ENCODE results near the gene CERS2.
A peak's percentile ranks its signal among the peaks of the same experiment; 100 is the strongest.
"Not testable (repeated sequence)": the region's sequence is repeated elsewhere in the genome, so short reads cannot be mapped to it uniquely, and the experiment has no call there.

CERS2 gene

GRCh38 chr1:150971583-150972416 lies 2.8 kb downstream of the CERS2 start:
- no peak for DNase-seq (ENCODE audit: low read depth in 2 of 2, low spot score in 1 of 2)

DNA sequence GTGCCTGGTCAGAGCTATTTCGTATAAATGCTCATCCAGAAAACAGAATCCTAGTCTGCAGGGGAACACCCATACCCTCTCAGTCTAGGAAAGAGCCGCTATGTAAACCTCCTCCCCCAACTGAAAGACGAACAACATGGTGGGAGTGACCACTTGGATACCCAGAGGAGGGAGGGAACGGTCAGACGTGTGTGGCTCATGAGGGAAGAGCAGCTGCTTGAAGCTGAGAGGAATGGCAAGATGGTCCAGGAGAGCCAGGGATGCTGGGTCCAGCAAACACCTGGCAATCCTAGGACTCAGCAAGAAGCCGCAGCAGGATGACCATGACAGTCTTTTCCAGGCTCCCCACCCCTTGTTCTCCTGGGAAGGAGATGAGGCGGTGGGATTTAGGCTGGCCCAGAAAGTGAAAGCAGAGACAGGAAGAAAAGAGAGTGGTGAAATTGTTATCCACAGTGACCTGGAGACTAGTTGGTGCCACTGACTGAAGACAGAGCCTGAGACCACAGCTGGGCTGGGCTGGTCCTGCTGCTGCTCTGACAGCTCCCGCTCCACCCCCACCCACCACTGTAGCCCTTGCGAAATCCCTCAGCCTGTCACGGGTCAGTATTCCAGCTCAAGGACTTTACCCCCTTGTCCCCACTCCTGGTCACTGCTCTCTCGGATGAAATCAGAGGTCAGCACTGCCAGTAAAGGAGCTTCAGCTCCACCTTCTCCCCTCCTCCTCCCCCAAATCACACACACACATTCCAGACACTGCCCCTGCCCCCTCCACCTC lies 3.6 kb downstream of the CERS2 start:
- no peak for DNase-seq (ENCODE audit: low read depth in 2 of 2, low spot score in 1 of 2)

GRCh38 chr1:150969626-150970025 lies 5.0 kb downstream of the CERS2 start:
- no peak for DNase-seq (ENCODE audit: low read depth in 2 of 2, low spot score in 1 of 2)

- DNase-seq (ENCODE audit: low read depth in 2 of 2, low spot score in 1 of 2): no peak
These were observed 6.1 kb downstream of the CERS2 start for GRCh38 chr1:150968491-150968890.

- DNase-seq (ENCODE audit: low read depth in 2 of 2, low spot score in 1 of 2): no peak
These were observed 6.7 kb downstream of the CERS2 start for GRCh38 chr1:150967936-150968335.

GRCh38 chr1:150966011-150966410 lies 8.6 kb downstream of the CERS2 start:
- no peak for DNase-seq (ENCODE audit: low read depth in 2 of 2, low spot score in 1 of 2)

- no peak for DNase-seq (ENCODE audit: low read depth in 2 of 2, low spot score in 1 of 2)
These were observed 9.0 kb downstream of the CERS2 start for GRCh38 chr1:150965605-150966004.

DNA sequence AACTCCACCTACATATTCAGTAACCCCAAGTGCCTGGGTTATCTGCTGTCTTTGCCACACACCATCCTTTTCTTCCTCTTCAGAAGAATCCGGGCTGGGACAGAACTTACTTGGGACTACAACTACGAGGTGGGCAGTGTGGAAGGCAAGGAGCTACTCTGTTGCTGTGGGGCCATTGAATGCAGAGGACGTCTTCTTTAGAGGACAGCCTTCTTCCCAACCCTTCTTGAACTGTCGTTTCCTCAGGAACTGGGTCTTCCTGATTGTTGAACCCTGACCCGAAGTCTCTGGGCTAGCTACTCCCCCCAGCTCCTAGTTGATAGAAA lies 10.5 kb downstream of the CERS2 start:
- DNase-seq (ENCODE audit: low read depth in 2 of 2, low spot score in 1 of 2): no peak

- DNase-seq (ENCODE audit: low read depth in 2 of 2, low spot score in 1 of 2): no peak
These were observed 11.1 kb downstream of the CERS2 start for GRCh38 chr1:150963321-150964163.

DNA sequence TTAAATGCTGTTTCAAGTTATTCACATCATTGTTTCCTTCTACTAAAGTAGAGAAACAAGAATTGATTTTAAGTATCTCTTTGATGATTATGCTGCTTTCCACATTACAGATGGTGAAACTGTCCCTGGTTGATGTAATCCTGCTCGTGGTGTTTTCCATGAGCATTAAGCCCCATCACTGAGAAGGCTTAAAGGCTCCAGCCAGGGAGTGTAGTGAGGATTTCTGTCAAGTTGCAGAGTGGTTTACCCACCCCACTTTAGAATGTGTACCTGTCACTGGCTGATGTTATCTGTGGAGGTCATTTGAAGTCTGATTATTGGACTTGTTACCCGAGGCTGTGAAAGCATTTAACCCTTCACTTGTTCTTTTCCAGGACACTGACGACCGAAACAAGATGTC lies 12.9 kb downstream of the CERS2 start:
- no peak for DNase-seq (ENCODE audit: low read depth in 2 of 2, low spot score in 1 of 2)

DNA sequence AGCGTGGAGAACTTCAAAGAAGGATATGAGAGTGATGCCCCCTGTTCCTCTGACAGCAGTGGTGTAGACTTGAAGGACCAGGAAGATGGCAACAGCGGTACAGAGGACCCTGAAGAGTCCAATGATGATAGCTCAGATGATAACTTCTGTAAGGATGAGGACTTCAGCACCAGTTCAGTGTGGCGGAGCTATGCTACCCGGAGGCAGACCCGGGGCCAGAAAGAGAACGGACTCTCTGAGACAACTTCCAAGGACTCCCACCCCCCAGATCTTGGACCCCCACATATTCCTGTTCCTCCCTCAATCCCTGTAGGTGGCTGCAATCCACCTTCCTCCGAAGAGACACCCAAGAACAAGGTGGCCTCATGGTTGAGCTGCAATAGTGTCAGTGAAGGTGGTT lies 14.0 kb downstream of the CERS2 start:
- DNase-seq (ENCODE audit: low read depth in 2 of 2, low spot score in 1 of 2): no peak

- no peak for DNase-seq (ENCODE audit: low read depth in 2 of 2, low spot score in 1 of 2)
These were observed 17.0 kb downstream of the CERS2 start for GRCh38 chr1:150957666-150958065.

- DNase-seq (ENCODE audit: low read depth in 2 of 2, low spot score in 1 of 2): no peak
These were observed 19.4 kb downstream of the CERS2 start for GRCh38 chr1:150955280-150955679.

GRCh38 chr1:150954708-150955107 lies 19.9 kb downstream of the CERS2 start:
- no peak for DNase-seq (ENCODE audit: low read depth in 2 of 2, low spot score in 1 of 2)

GRCh38 chr1:150944856-150945255 lies 29.8 kb downstream of the CERS2 start:
- DNase-seq (ENCODE audit: low read depth in 2 of 2, low spot score in 1 of 2): no peak

- no peak for DNase-seq (ENCODE audit: low read depth in 2 of 2, low spot score in 1 of 2)
These were observed 42.9 kb downstream of the CERS2 start for GRCh38 chr1:150931773-150932172.

DNA sequence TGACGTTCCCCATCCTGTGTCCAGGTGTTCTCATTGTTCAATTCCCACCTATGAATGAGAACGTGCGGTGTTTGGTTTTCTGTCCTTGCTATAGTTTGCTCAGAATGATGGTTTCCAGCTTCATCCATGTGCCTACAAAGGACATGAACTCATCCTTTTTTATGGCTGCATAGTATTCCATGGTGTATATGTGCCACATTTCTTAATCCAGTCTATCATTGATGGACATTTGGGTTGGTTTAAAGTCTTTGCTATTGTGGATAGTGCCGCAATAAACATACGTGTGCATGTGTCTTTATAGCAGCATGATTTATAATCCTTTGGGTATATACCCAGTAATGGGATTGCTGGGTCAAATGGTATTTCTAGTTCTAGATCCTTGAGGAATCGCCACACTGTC lies 45.9 kb downstream of the CERS2 start:
- not testable (repeated sequence) for DNase-seq (ENCODE audit: low read depth in 2 of 2, low spot score in 1 of 2)

DNA sequence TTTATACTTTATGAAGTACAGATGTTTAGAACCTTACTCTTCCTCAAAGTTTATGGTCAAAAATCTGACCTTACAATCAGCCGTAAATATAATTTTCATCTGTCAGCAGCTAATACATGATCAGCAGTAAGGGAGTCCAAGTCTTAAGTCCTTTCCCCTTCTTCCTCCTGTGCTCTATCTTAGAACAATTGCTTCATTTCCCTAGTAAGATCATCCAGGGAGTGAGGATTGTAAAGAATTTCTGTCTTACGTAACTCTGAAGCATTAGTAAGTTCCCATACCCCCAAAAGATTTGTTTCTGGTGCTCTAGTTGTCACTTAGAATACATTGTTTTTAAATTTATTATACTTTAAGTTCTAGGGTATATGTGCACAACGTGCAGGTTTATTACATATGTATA lies 46.3 kb downstream of the CERS2 start:
- DNase-seq (ENCODE audit: low read depth in 2 of 2, low spot score in 1 of 2): no peak

DNA sequence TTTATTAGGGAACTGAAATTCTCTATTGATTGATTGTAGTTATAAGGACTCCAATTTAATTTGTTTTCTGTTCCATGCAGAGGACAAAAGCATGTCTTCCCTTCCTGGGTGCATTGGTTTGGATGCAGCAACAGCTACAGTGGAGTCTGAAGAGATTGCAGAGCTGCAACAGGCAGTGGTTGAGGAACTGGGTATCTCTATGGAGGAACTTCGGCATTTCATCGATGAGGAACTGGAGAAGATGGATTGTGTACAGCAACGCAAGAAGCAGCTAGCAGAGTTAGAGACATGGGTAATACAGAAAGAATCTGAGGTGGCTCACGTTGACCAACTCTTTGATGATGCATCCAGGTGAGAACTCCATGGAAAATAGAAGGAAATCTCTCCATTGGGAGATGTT lies 47.0 kb downstream of the CERS2 start:
- no peak for DNase-seq (ENCODE audit: low read depth in 2 of 2, low spot score in 1 of 2)

DNA sequence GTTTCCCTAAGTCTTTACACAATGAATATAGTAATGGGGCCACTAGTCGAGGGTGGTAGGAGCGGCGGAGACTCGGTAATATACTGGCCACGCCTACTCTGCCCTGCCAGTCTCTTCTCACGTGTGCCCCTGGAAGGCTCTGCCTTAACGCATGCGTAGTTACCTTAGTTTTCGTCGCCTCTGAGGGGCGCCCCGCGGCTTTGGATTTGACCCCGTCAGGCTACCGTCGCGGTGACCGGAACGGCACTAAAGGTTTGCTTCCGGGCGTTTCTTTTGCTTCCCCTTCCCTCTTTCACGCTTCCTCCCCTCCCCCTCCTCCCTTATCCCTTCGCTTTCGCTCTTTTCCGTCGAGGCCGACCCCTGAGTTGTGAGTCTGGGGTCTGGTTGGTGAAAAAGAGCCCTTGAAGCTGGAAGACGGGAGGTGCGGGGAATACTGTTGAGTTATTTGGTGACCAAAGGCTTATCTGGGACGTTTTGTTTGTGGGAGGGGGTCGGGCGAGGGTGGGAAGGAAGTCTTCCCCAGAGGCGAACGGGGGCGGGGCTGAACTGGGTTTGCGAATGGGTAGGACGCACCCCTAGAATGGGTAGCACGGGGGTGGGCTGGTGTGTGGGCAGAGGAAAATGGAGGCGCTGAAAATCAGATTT lies 48.4 kb downstream of the CERS2 start, which contains the start of gene SETDB1:
Gene SETDB1, plus strand, starts transcription at position 267 of the 645 bp plus-strand sequence. CDS start 1,352 bp downstream, outside the sequence.
- DNase-seq (ENCODE audit: low read depth in 2 of 2, low spot score in 1 of 2): peak; percentile 75 to 89

DNA sequence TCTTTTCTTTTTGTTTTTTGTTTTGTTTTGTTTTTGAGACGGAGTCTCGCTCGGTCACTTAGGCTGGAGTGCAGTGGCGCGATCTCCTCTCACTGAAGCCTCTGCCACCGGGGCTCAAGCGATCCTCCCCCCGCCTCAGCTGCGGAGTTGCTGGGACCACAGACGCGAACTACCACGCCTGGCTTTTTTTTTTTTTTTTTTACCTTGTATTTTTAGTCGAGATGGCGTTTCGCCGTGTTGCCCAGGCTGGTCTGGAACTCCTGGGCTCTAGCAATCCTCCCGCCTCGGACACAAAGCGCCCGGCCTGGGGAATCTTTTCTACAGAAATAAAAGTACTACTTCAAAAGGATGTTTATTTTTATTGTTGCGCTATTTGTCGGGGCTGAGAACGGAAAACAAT lies 49.6 kb downstream of the CERS2 start:
- no peak for DNase-seq (ENCODE audit: low read depth in 2 of 2, low spot score in 1 of 2)
